ENCODE data around the gene FAM107B.

DNA sequence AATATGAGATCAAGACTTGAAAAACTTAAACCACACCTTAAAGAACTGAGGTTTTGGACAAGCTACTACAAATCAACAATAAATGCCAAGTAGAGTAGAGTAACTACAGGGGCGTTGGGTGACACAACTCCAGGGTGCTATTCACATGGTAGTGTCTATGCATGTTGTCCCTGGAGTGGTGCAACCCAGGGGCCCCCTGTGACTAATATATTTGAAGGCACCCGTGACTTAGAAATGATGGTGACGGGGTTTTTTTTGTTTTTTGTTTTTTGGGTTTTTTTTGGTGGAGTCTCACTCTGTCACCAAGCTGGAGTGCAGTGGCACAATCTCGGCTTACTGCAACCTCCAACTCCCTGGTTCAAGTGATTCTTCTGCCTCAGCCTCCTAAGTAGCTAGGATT, 106.9 kb downstream of the FAM107B start:
- TF ChIP-seq, protein P1, sequence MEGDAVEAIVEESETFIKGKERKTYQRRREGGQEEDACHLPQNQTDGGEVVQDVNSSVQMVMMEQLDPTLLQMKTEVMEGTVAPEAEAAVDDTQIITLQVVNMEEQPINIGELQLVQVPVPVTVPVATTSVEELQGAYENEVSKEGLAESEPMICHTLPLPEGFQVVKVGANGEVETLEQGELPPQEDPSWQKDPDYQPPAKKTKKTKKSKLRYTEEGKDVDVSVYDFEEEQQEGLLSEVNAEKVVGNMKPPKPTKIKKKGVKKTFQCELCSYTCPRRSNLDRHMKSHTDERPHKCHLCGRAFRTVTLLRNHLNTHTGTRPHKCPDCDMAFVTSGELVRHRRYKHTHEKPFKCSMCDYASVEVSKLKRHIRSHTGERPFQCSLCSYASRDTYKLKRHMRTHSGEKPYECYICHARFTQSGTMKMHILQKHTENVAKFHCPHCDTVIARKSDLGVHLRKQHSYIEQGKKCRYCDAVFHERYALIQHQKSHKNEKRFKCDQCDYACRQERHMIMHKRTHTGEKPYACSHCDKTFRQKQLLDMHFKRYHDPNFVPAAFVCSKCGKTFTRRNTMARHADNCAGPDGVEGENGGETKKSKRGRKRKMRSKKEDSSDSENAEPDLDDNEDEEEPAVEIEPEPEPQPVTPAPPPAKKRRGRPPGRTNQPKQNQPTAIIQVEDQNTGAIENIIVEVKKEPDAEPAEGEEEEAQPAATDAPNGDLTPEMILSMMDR (IDR thresholded peaks at IDR 0.05 in 2 of 3, conservative IDR thresholded peaks at IDR 0.05 in 1 of 3; ENCODE audit: borderline replicate concordance in 1 of 3, insufficient read depth in 1 of 3, low read depth in 2 of 3, low read length in 2 of 3) = no peak
- TF ChIP-seq POLR2A (IDR thresholded peaks at IDR 0.05; ENCODE audit: borderline replicate concordance, extremely low read depth, insufficient read depth, insufficient read length) = no peak
- TF ChIP-seq, protein P2, sequence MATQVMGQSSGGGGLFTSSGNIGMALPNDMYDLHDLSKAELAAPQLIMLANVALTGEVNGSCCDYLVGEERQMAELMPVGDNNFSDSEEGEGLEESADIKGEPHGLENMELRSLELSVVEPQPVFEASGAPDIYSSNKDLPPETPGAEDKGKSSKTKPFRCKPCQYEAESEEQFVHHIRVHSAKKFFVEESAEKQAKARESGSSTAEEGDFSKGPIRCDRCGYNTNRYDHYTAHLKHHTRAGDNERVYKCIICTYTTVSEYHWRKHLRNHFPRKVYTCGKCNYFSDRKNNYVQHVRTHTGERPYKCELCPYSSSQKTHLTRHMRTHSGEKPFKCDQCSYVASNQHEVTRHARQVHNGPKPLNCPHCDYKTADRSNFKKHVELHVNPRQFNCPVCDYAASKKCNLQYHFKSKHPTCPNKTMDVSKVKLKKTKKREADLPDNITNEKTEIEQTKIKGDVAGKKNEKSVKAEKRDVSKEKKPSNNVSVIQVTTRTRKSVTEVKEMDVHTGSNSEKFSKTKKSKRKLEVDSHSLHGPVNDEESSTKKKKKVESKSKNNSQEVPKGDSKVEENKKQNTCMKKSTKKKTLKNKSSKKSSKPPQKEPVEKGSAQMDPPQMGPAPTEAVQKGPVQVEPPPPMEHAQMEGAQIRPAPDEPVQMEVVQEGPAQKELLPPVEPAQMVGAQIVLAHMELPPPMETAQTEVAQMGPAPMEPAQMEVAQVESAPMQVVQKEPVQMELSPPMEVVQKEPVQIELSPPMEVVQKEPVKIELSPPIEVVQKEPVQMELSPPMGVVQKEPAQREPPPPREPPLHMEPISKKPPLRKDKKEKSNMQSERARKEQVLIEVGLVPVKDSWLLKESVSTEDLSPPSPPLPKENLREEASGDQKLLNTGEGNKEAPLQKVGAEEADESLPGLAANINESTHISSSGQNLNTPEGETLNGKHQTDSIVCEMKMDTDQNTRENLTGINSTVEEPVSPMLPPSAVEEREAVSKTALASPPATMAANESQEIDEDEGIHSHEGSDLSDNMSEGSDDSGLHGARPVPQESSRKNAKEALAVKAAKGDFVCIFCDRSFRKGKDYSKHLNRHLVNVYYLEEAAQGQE (IDR thresholded peaks at IDR 0.05; ENCODE audit: low read depth) = no peak
- no peak for TF ChIP-seq CEBPB (IDR thresholded peaks at IDR 0.05; ENCODE audit: low read depth)
- no peak for TF ChIP-seq EGR1 (IDR thresholded peaks at IDR 0.05; ENCODE audit: low read depth)
- no peak for TF ChIP-seq EZH2phosphoT487 (IDR thresholded peaks at IDR 0.05; ENCODE audit: borderline replicate concordance)
- no peak for TF ChIP-seq EZH2 (IDR thresholded peaks at IDR 0.05)
- TF ChIP-seq ZNF274 (IDR thresholded peaks at IDR 0.05; ENCODE audit: low read depth, low read length) = no peak
- no peak for TF ChIP-seq RAD21 (IDR thresholded peaks at IDR 0.05; ENCODE audit: low read depth)
